ENCODE measurements around the gene PTMS. TPM values are rescaled to one million over a fixed set of nuclear protein-coding genes. Genes with fewer than 3 reads are reported as not detected.

PTMS gene
- total and polyA plus RNA-seq, 8 donors: 41.0 to 276 (median 77.5) TPM

DNA sequence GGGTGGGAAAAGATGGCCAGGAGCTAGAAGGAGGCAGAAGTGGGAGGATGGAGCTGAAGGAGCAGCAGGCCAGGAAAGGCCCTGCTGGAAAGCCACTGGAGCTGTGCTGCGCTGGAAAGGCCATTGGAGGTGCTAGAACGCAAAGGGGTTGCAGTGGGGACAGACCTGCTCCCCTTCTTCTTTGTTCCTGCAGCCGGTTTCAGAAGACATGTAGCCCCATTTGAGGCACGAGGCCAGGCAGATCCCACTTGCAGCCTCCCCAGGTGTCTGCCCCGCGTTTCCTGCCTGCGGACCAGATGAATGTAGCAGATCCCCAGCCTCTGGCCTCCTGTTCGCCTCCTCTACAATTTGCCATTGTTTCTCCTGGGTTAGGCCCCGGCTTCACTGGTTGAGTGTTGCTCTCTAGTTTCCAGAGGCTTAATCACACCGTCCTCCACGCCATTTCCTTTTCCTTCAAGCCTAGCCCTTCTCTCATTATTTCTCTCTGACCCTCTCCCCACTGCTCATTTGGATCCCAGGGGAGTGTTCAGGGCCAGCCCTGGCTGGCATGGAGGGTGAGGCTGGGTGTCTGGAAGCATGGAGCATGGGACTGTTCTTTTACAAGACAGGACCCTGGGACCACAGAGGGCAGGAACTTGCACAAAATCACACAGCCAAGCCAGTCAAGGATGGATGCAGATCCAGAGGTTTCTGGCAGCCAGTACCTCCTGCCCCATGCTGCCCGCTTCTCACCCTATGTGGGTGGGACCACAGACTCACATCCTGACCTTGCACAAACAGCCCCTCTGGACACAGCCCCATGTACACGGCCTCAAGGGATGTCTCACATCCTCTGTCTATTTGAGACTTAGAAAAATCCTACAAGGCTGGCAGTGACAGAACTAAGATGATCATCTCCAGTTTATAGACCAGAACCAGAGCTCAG lies 53.2 kb downstream of the PTMS start:
- ATAC-seq: no peak
- TF ChIP-seq, protein P1, sequence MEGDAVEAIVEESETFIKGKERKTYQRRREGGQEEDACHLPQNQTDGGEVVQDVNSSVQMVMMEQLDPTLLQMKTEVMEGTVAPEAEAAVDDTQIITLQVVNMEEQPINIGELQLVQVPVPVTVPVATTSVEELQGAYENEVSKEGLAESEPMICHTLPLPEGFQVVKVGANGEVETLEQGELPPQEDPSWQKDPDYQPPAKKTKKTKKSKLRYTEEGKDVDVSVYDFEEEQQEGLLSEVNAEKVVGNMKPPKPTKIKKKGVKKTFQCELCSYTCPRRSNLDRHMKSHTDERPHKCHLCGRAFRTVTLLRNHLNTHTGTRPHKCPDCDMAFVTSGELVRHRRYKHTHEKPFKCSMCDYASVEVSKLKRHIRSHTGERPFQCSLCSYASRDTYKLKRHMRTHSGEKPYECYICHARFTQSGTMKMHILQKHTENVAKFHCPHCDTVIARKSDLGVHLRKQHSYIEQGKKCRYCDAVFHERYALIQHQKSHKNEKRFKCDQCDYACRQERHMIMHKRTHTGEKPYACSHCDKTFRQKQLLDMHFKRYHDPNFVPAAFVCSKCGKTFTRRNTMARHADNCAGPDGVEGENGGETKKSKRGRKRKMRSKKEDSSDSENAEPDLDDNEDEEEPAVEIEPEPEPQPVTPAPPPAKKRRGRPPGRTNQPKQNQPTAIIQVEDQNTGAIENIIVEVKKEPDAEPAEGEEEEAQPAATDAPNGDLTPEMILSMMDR (IDR thresholded peaks at IDR 0.05): no peak
- no peaks in the 10 kb centered on the region for H3K4me1 ChIP-seq
- no peak overlapping the region for H3K4me3 ChIP-seq
- FAIRE-seq: no peak
- WGBS, 2 donors: 79 to 83% methylated on average over 13 of the region's 13 CpGs
- intact Hi-C loops (cut with DNase I): loop anchor here in 1 of 3 donors (10.0 kb wide), 1 partner anchor 85 kb away; no protein-coding TSS in a partner anchor
- H3K27ac ChIP-seq: no peak overlapping the region
- H3K9me3 ChIP-seq: no peaks in the 10 kb centered on the region
- DNase-seq: no peak
- no peaks in the 10 kb centered on the region for H3K36me3 ChIP-seq
- H3K27me3 ChIP-seq: peaks cover 0 to 3% (median 0%) of the 10 kb centered on the region in 4 donors

DNA sequence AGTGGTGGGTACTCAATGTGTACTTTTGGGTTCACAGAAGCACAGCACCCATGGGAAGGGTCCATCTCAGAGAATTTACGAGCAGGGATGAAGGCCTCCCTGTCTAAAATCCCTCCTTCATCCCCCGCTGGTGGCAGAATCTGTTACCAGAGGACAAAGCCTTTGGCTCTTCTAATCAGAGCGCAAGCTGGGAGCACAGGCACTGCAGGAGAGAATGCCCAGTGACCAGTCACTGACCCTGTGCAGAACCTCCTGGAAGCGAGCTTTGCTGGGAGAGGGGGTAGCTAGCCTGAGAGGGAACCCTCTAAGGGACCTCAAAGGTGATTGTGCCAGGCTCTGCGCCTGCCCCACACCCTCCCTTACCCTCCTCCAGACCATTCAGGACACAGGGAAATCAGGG lies 54.0 kb downstream of the PTMS start:
- H3K36me3 ChIP-seq: no peaks in the 10 kb centered on the region
- no peaks in the 10 kb centered on the region for H3K4me1 ChIP-seq
- intact Hi-C loops (cut with DNase I): loop anchor here in 1 of 3 donors (10.0 kb wide), 1 partner anchor 85 kb away; no protein-coding TSS in a partner anchor
- ATAC-seq (no peak), FAIRE-seq (no peak), DNase-seq (no peak)
- TF ChIP-seq, protein P1 (IDR thresholded peaks at IDR 0.05): no peak
- no peaks in the 10 kb centered on the region for H3K9me3 ChIP-seq
- peaks cover 0 to 3% (median 0%) of the 10 kb centered on the region in 4 donors for H3K27me3 ChIP-seq
- no peak overlapping the region for H3K4me3 ChIP-seq
- no peak overlapping the region for H3K27ac ChIP-seq
- WGBS, 2 donors: 62 to 80% methylated on average over 4 to 5 of the region's 5 CpGs

Other genes starting within 250 kb of the PTMS start
- 100 to 1,000 TPM; 149 to 657 (median 339) TPM for gene GAPDH, start 231.8 kb upstream of the PTMS start, total RNA-seq
- gene GAPDH, start 231.8 kb upstream of the PTMS start, polyA plus RNA-seq: 100 to 1,000 TPM; 425 to 627 TPM
- gene IFFO1, start 210.3 kb upstream of the PTMS start, total RNA-seq: 10 to 100 TPM in 1 of 6 donors, 1 to 10 TPM in 5; 4.0 to 10.2 (median 4.9) TPM
- gene IFFO1, start 210.3 kb upstream of the PTMS start, polyA plus RNA-seq: 10 to 100 TPM; 22.1 to 36.5 TPM
- gene NOP2, start 198.1 kb upstream of the PTMS start, total RNA-seq: 10 to 100 TPM in 4 of 6 donors, 1 to 10 TPM in 2; 9.1 to 17.7 (median 15.1) TPM
- 10 to 100 TPM; 32.2 to 41.3 TPM for gene NOP2, start 198.1 kb upstream of the PTMS start, polyA plus RNA-seq
- 100 to 1,000 TPM in 3 of 6 donors, 10 to 100 TPM in 3; 96.5 to 123 (median 105) TPM for gene CHD4, start 159.0 kb upstream of the PTMS start, total RNA-seq
- 100 to 1,000 TPM; 125 to 134 TPM for gene CHD4, start 159.0 kb upstream of the PTMS start, polyA plus RNA-seq
- 1 to 10 TPM in 2 of 6 donors, under 1 TPM in 4; 0.09 to 2.4 (median 0.71) TPM for gene LPAR5, start 130.4 kb upstream of the PTMS start, total RNA-seq
- under 1 TPM; 0.19 to 0.23 TPM for gene LPAR5, start 130.4 kb upstream of the PTMS start, polyA plus RNA-seq
- 1 to 10 TPM; 1.3 to 4.1 (median 1.8) TPM for gene ACRBP, start 118.9 kb upstream of the PTMS start, total RNA-seq
- 1 to 10 TPM; 1.2 to 2.2 TPM for gene ACRBP, start 118.9 kb upstream of the PTMS start, polyA plus RNA-seq
- gene ING4, start 103.2 kb upstream of the PTMS start, total RNA-seq: 10 to 100 TPM in 5 of 6 donors, 1 to 10 TPM in 1; 9.0 to 24.9 (median 12.1) TPM
- 10 to 100 TPM; 15.7 to 29.6 TPM for gene ING4, start 103.2 kb upstream of the PTMS start, polyA plus RNA-seq
- gene ZNF384, start 77.0 kb upstream of the PTMS start, total RNA-seq: 10 to 100 TPM; 20.4 to 29.8 (median 23.9) TPM
- gene ZNF384, start 77.0 kb upstream of the PTMS start, polyA plus RNA-seq: 10 to 100 TPM; 36.6 to 36.7 TPM
- under 1 TPM in 5 of 6 donors, not detected in 1; 0.12 to 0.34 (median 0.20) TPM for gene PIANP, start 65.5 kb upstream of the PTMS start, total RNA-seq
- 1 to 10 TPM; 1.4 to 2.7 TPM for gene PIANP, start 65.5 kb upstream of the PTMS start, polyA plus RNA-seq
- 10 to 100 TPM; 14.2 to 31.0 (median 23.8) TPM for gene COPS7A, start 42.3 kb upstream of the PTMS start, total RNA-seq
- 10 to 100 TPM; 29.5 to 39.6 TPM for gene COPS7A, start 42.3 kb upstream of the PTMS start, polyA plus RNA-seq
- gene MLF2, start 13.2 kb upstream of the PTMS start, total RNA-seq: 10 to 100 TPM; 38.5 to 63.0 (median 54.0) TPM
- gene MLF2, start 13.2 kb upstream of the PTMS start, polyA plus RNA-seq: 100 to 1,000 TPM in 1 of 2 donors, 10 to 100 TPM in 1; 74.7 to 111 TPM
- under 1 TPM in 5 of 6 donors, not detected in 1; 0.15 to 0.32 (median 0.19) TPM for gene LAG3, start 6.2 kb downstream of the PTMS start, total RNA-seq
- gene LAG3, start 6.2 kb downstream of the PTMS start, polyA plus RNA-seq: under 1 TPM; 0.70 to 0.91 TPM
- gene CD4, start 23.2 kb downstream of the PTMS start, total RNA-seq: 10 to 100 TPM in 1 of 6 donors, 1 to 10 TPM in 5; 1.2 to 19.9 (median 4.0) TPM
- 1 to 10 TPM; 1.2 to 2.0 TPM for gene CD4, start 23.2 kb downstream of the PTMS start, polyA plus RNA-seq
- 1 to 10 TPM in 2 of 6 donors, under 1 TPM in 4; 0.41 to 4.9 (median 0.85) TPM for gene GPR162, start 55.5 kb downstream of the PTMS start, total RNA-seq
- gene GPR162, start 55.5 kb downstream of the PTMS start, polyA plus RNA-seq: 1 to 10 TPM; 5.2 to 8.8 TPM
- 10 to 100 TPM in 2 of 6 donors, 1 to 10 TPM in 4; 5.6 to 17.3 (median 9.2) TPM for gene P3H3, start 62.0 kb downstream of the PTMS start, total RNA-seq
- gene P3H3, start 62.0 kb downstream of the PTMS start, polyA plus RNA-seq: 10 to 100 TPM; 21.6 to 32.8 TPM
- gene GNB3, start 74.6 kb downstream of the PTMS start, total RNA-seq: 1 to 10 TPM in 5 of 6 donors, under 1 TPM in 1; 0.89 to 2.7 (median 1.5) TPM
- 10 to 100 TPM in 1 of 2 donors, 1 to 10 TPM in 1; 6.2 to 12.6 TPM for gene GNB3, start 74.6 kb downstream of the PTMS start, polyA plus RNA-seq
- 1 to 10 TPM in 1 of 6 donors, under 1 TPM in 5; 0.08 to 1.1 (median 0.56) TPM for gene CDCA3, start 84.9 kb downstream of the PTMS start, total RNA-seq
- 1 to 10 TPM in 1 of 2 donors, under 1 TPM in 1; 0.80 to 1.2 TPM for gene CDCA3, start 84.9 kb downstream of the PTMS start, polyA plus RNA-seq
- gene USP5, start 85.8 kb downstream of the PTMS start, total RNA-seq: 10 to 100 TPM; 17.8 to 38.4 (median 29.2) TPM
- gene USP5, start 85.8 kb downstream of the PTMS start, polyA plus RNA-seq: 10 to 100 TPM; 18.3 to 25.2 TPM
- gene TPI1, start 101.2 kb downstream of the PTMS start, total RNA-seq: 100 to 1,000 TPM in 4 of 6 donors, 10 to 100 TPM in 2; 88.5 to 211 (median 128) TPM
- 100 to 1,000 TPM in 1 of 2 donors, 10 to 100 TPM in 1; 93.1 to 247 TPM for gene TPI1, start 101.2 kb downstream of the PTMS start, polyA plus RNA-seq
- gene SPSB2, start 106.9 kb downstream of the PTMS start, total RNA-seq: 1 to 10 TPM; 3.1 to 5.2 (median 4.4) TPM
- 10 to 100 TPM; 10.6 to 12.5 TPM for gene SPSB2, start 106.9 kb downstream of the PTMS start, polyA plus RNA-seq
- 1 to 10 TPM; 1.7 to 5.2 (median 3.4) TPM for gene LRRC23, start 138.5 kb downstream of the PTMS start, total RNA-seq
- 10 to 100 TPM in 1 of 2 donors, 1 to 10 TPM in 1; 8.8 to 13.0 TPM for gene LRRC23, start 138.5 kb downstream of the PTMS start, polyA plus RNA-seq
- 1 to 10 TPM; 2.3 to 8.0 (median 4.5) TPM for gene ENO2, start 148.2 kb downstream of the PTMS start, total RNA-seq
- gene ENO2, start 148.2 kb downstream of the PTMS start, polyA plus RNA-seq: 10 to 100 TPM; 12.7 to 53.6 TPM
- gene ATN1, start 161.6 kb downstream of the PTMS start, total RNA-seq: 10 to 100 TPM; 30.9 to 54.5 (median 36.2) TPM
- gene ATN1, start 161.6 kb downstream of the PTMS start, polyA plus RNA-seq: 100 to 1,000 TPM; 110 to 113 TPM
- not detected for gene RNU7-1, start 177.5 kb downstream of the PTMS start, total RNA-seq
- not detected for gene RNU7-1, start 177.5 kb downstream of the PTMS start, polyA plus RNA-seq
- 100 to 1,000 TPM in 2 of 6 donors, 10 to 100 TPM in 4; 86.8 to 154 (median 97.6) TPM for gene C12orf57, start 177.7 kb downstream of the PTMS start, total RNA-seq
- gene C12orf57, start 177.7 kb downstream of the PTMS start, polyA plus RNA-seq: 100 to 1,000 TPM; 176 to 314 TPM
- 10 to 100 TPM; 13.3 to 37.9 (median 17.8) TPM for gene PTPN6, start 185.0 kb downstream of the PTMS start, total RNA-seq
- gene PTPN6, start 185.0 kb downstream of the PTMS start, polyA plus RNA-seq: 10 to 100 TPM; 48.7 to 53.1 TPM
- 100 to 1,000 TPM in 3 of 6 donors, 10 to 100 TPM in 3; 79.7 to 139 (median 101) TPM for gene PHB2, start 204.3 kb downstream of the PTMS start, total RNA-seq
- 10 to 100 TPM; 74.7 to 91.9 TPM for gene PHB2, start 204.3 kb downstream of the PTMS start, polyA plus RNA-seq
- 10 to 100 TPM in 5 of 6 donors, 1 to 10 TPM in 1; 8.9 to 20.2 (median 17.0) TPM for gene EMG1, start 204.6 kb downstream of the PTMS start, total RNA-seq
- 10 to 100 TPM in 1 of 2 donors, 1 to 10 TPM in 1; 9.4 to 12.9 TPM for gene EMG1, start 204.6 kb downstream of the PTMS start, polyA plus RNA-seq

Data from pancreas (tissue), 10 donors.